SK-N-SH treated with all-trans-retinoic acid at 6 μM for 48 hours (cell line): Measurements from ENCODE around the gene MED20.
A peak's percentile ranks its signal among the peaks of the same experiment; 100 is the strongest.

Experiments used
- ATAC-seq: fragments of 200-7000 bp; cut with Tn5 transposase; 3 replicates; pipeline ENCODE4 v1.9.1; 2020; ENCODE audit warnings: mild to moderate bottlenecking, moderate library complexity
- BACH2 ChIP-seq: fragments of 250-450 bp; sonication (Bioruptor Pico); IDR thresholded peaks from 2 replicates; pipeline ENCODE4 v1.9.0; 2021; ENCODE audit warnings: mild to moderate bottlenecking, borderline replicate concordance
- CSDC2 ChIP-seq: fragments of 250-450 bp; sonication (Bioruptor Pico); IDR thresholded peaks from 2 replicates; pipeline ENCODE4 v1.5.0; 2020; ENCODE audit warnings: mild to moderate bottlenecking, moderate library complexity
- CSRNP3 ChIP-seq: fragments of 250-450 bp; sonication (Bioruptor Pico); IDR thresholded peaks from 2 replicates; pipeline ENCODE4 v1.5.1; 2021; ENCODE audit warnings: mild to moderate bottlenecking, moderate library complexity
- ESRRG ChIP-seq: fragments of 250-450 bp; sonication (Bioruptor Pico); IDR thresholded peaks from 2 replicates; pipeline ENCODE4 v1.6.1; 2021; ENCODE audit warnings: mild to moderate bottlenecking
- GLIS3 ChIP-seq: fragments of 250-450 bp; sonication (Bioruptor Pico); IDR thresholded peaks from 2 replicates; pipeline ENCODE4 v1.5.0; 2020; ENCODE audit warnings: mild to moderate bottlenecking, moderate library complexity
- ISL1 ChIP-seq: fragments of 250-450 bp; sonication (Bioruptor Pico); IDR thresholded peaks from 2 replicates; pipeline ENCODE4 v2.1.2; 2022; ENCODE audit warnings: mild to moderate bottlenecking, moderate library complexity
- OSR1 ChIP-seq: fragments of 250-450 bp; sonication (Bioruptor Pico); IDR thresholded peaks from 2 replicates; pipeline ENCODE4 v1.8.0; 2022; ENCODE audit warnings: moderate library complexity, mild to moderate bottlenecking, inconsistent platforms
- PATZ1 ChIP-seq: fragments of 250-450 bp; sonication (Bioruptor Pico); IDR thresholded peaks from 2 replicates; pipeline ENCODE4 v1.8.0; 2020; ENCODE audit warnings: mild to moderate bottlenecking, moderate library complexity, borderline replicate concordance
- POU6F1 ChIP-seq: fragments of 250-450 bp; sonication (Bioruptor Pico); IDR thresholded peaks from 2 replicates; pipeline ENCODE4 v1.8.0; 2021; ENCODE audit warnings: low read depth, mild to moderate bottlenecking, moderate library complexity, borderline replicate concordance
- PPARA ChIP-seq: fragments of 250-450 bp; sonication (Bioruptor Pico); IDR thresholded peaks from 2 replicates; pipeline ENCODE4 v1.5.0; 2020; ENCODE audit warnings: mild to moderate bottlenecking, borderline replicate concordance
- RARB ChIP-seq: fragments of 250-450 bp; sonication (Bioruptor Pico); IDR thresholded peaks from 2 replicates; pipeline ENCODE4 v1.8.0; 2021; ENCODE audit warnings: mild to moderate bottlenecking, moderate library complexity
- SNAI2 ChIP-seq: fragments of 250-450 bp; sonication (Bioruptor Pico); IDR thresholded peaks from 2 replicates; pipeline ENCODE4 v1.5.0; 2020; ENCODE audit warnings: mild to moderate bottlenecking, moderate library complexity
- TCF4 ChIP-seq: fragments of 250-450 bp; sonication (Bioruptor Pico); IDR thresholded peaks from 2 replicates; pipeline ENCODE4 v1.8.0; 2021; ENCODE audit warnings: mild to moderate bottlenecking, moderate library complexity, borderline replicate concordance
- TOX ChIP-seq: fragments of 250-450 bp; sonication (Bioruptor Pico); IDR thresholded peaks from 2 replicates; pipeline ENCODE4 v1.8.0; 2021; ENCODE audit warnings: mild to moderate bottlenecking, moderate library complexity, borderline replicate concordance
- TSHZ2 ChIP-seq: fragments of 250-450 bp; sonication (Bioruptor Pico); IDR thresholded peaks from 2 replicates; pipeline ENCODE4 v1.5.0; 2020; ENCODE audit warnings: mild to moderate bottlenecking, moderate library complexity
- ZC3H10 ChIP-seq: fragments of 250-450 bp; sonication (Bioruptor Pico); IDR thresholded peaks from 2 replicates; pipeline ENCODE4 v1.5.1; 2021; ENCODE audit warnings: mild to moderate bottlenecking, moderate library complexity
- ZFP3 ChIP-seq: fragments of 250-450 bp; sonication (Bioruptor Pico); IDR thresholded peaks from 2 replicates; pipeline ENCODE4 v1.5.0; 2020; ENCODE audit warnings: mild to moderate bottlenecking, moderate library complexity
- ZNF565 ChIP-seq: fragments of 450-650 bp; formaldehyde crosslinking; conservative IDR thresholded peaks from 2 replicates; pipeline ENCODE4 v1.5.0; 2020; ENCODE audit warnings: low read depth, mild to moderate bottlenecking, moderate library complexity
- ZNF70 ChIP-seq: fragments of 450-650 bp; formaldehyde crosslinking; IDR thresholded peaks from 2 replicates; pipeline ENCODE4 v1.5.0; 2020; ENCODE audit warnings: mild to moderate bottlenecking, moderate library complexity
- ZNF8 ChIP-seq: fragments of 450-650 bp; formaldehyde crosslinking; IDR thresholded peaks from 2 replicates; pipeline ENCODE4 v1.5.0; 2020; ENCODE audit warnings: mild to moderate bottlenecking, moderate library complexity

The MED20 gene

GRCh38 chr6:41929924-41930323 lies 9.0 kb upstream of the MED20 start (continued):
- no peak for TF ChIP-seq ZNF565 (CRISPR knock-in tag)

GRCh38 chr6:41927253-41927652 lies 6.3 kb upstream of the MED20 start:
- no peak for ATAC-seq
- TF ChIP-seq ZNF8 (CRISPR knock-in tag) (no peak), PATZ1 (CRISPR knock-in tag) (no peak), ZFP3 (CRISPR knock-in tag) (no peak), CSDC2 (no peak), TOX (CRISPR knock-in tag) (no peak), ZC3H10 (no peak)

- ATAC-seq, result no peak
- TF ChIP-seq POU6F1 (no peak), TSHZ2 (CRISPR knock-in tag) (no peak), OSR1 (CRISPR knock-in tag) (no peak), CSRNP3 (CRISPR knock-in tag) (no peak), PPARA (CRISPR knock-in tag) (no peak), TOX (CRISPR knock-in tag) (no peak), CSDC2 (no peak)
Measured at GRCh38 chr6:41922154-41922553, 1.2 kb upstream of the MED20 start.

- TF ChIP-seq BACH2 (no peak), ZFP3 (CRISPR knock-in tag) (no peak), SNAI2 (no peak), ZNF8 (CRISPR knock-in tag) (no peak), ZC3H10 (no peak), CSRNP3 (CRISPR knock-in tag) (no peak), ESRRG (CRISPR knock-in tag) (no peak), PPARA (CRISPR knock-in tag) (no peak), ZNF70 (CRISPR knock-in tag) (no peak), OSR1 (CRISPR knock-in tag) (no peak), POU6F1 (no peak), ZNF565 (CRISPR knock-in tag) (no peak), TOX (CRISPR knock-in tag) (no peak), TCF4 (no peak), GLIS3 (CRISPR knock-in tag) (no peak), ISL1 (CRISPR knock-in tag) (no peak), CSDC2 (no peak), RARB (no peak)
- peak; percentile 14 for ATAC-seq
Measured at GRCh38 chr6:41921712-41921998, 716 bp upstream of the MED20 start.
